Lung (tissue), 12 donors: ENCODE measurements around the gene TAS2R38. TPM values are rescaled to one million over a fixed set of nuclear protein-coding genes. Genes with fewer than 3 reads are reported as not detected.

Experiments
- ATAC-seq: fragments of 200-7000 bp; cut with Tn5 transposase; one replicate; pipeline ENCODE4 v1.9.1; 2020; ENCODE audit warnings: moderate number of reproducible peaks; ENCODE audit not compliant: insufficient read depth, low FRiP score
- DNase-seq, 3 donors: peaks; one replicate each; pipeline ENCODE4 v3.0.0-alpha.2; 2013 to 2017
- H3K27ac ChIP-seq, 2 donors: one replicate each; pipeline ENCODE4 v1.5.1; 2013; ENCODE audit warnings: mild to moderate bottlenecking in 2 of 2, moderate library complexity in 2 of 2, control low read depth in 1 of 2, inconsistent platforms in 1 of 2, low read depth in 1 of 2, low read length in 1 of 2
- H3K27me3 ChIP-seq, 3 donors: one replicate each; pipeline ENCODE4 v1.5.1; 2013; ENCODE audit warnings: low read length in 2 of 3; ENCODE audit not compliant: control insufficient read depth in 3 of 3, insufficient read depth in 3 of 3
- H3K36me3 ChIP-seq, 4 donors: one replicate each; pipeline ENCODE4 v1.5.1; 2013; ENCODE audit warnings: low read length in 4 of 4, mild to moderate bottlenecking in 1 of 4, moderate library complexity in 1 of 4; ENCODE audit not compliant: control insufficient read depth in 4 of 4, insufficient read depth in 4 of 4
- H3K4me1 ChIP-seq, 5 donors: one replicate each; pipeline ENCODE4 v1.5.1; 2013; ENCODE audit warnings: low read length in 5 of 5, mild to moderate bottlenecking in 2 of 5, moderate library complexity in 1 of 5; ENCODE audit not compliant: control insufficient read depth in 5 of 5, insufficient read depth in 5 of 5
- H3K4me3 ChIP-seq: one replicate; pipeline ENCODE4 v1.5.1; 2013; ENCODE audit warnings: mild to moderate bottlenecking, control low read depth, moderate library complexity
- H3K9ac ChIP-seq, 2 donors: one replicate each; pipeline ENCODE4 v1.5.1; 2013; ENCODE audit warnings: low read length in 2 of 2, control low read depth in 1 of 2; ENCODE audit not compliant: insufficient read depth in 1 of 2
- H3K9me3 ChIP-seq, 4 donors: one replicate each; pipeline ENCODE4 v1.5.1; 2013; ENCODE audit warnings: low read length in 3 of 4, mild to moderate bottlenecking in 1 of 4, moderate library complexity in 1 of 4; ENCODE audit not compliant: control insufficient read depth in 4 of 4, insufficient read depth in 3 of 4
- CTCF ChIP-seq: IDR thresholded peaks from 2 replicates; pipeline ENCODE4 v1.5.1; 2012; ENCODE audit warnings: mild to moderate bottlenecking; ENCODE audit errors: control extremely low read depth, extremely low read depth
- WGBS, 2 donors: extraction: QIAGEN DNeasy Blood & Tissue Kit; methylation state at CpG; one replicate each; pipeline ENCODE4 v1.1.7; 2013; 5-methylcytosine and 5-hydroxymethylcytosine counted together
- polyA plus RNA-seq, 2 donors: library from polyadenylated mRNA; stranded (reverse); fragments of 200-250 nt; gene quantifications; one replicate each; pipeline ENCODE4 v1.2.1, GENCODE V29; 2013
- total RNA-seq, 2 donors: library from RNA; depleted of rRNA in 1 of 2; stranded (reverse); fragments of >200 nt in 1 of 2; gene quantifications; one replicate each; pipeline ENCODE4 v1.2.1, GENCODE V29; 2014 to 2021
- donor health status: control.
- donor health status: control.
- donor health status: Bipolar disorder and iron deficiency.
- donor health status: healthy.
- donor health status: DM: yes; HTN: yes; CAD: no.

TAS2R38 gene
- total and polyA plus RNA-seq, 4 donors = not detected

DNA sequence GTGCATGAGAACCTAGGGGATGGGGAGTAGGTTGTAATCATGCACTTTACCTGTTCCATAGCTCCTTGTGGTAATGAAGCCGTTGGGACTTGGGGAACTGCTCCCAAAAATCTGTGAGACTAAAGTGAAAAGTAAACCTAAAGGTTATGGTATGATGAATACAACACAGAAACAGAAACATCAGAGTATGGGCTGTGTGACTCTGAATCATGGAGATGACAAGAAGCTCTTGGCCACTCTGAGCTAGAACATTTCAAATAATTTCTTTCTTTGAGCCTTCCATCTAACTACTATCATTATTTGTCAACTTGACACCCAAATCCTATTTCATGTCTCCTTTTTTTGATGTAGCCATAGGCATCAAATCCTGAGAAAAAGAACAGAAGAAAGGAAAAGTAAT is 29.7 kb downstream of the TAS2R38 start:
- peaks cover 0 to under 1% (median 0%) of the 10 kb centered on the region in 4 donors for H3K9me3 ChIP-seq
- TF ChIP-seq CTCF = no peak
- H3K4me1 ChIP-seq = no peaks in the 10 kb centered on the region
- H3K4me3 ChIP-seq = no peak overlapping the region
- WGBS, 2 donors = 78 to 80% methylated on average over 1 of the region's 1 CpG
- no peaks in the 10 kb centered on the region for H3K36me3 ChIP-seq
- no peak overlapping the region for H3K27ac ChIP-seq
- no peak for DNase-seq
- H3K27me3 ChIP-seq = no peaks in the 10 kb centered on the region
- no peak for ATAC-seq
- H3K9ac ChIP-seq = no peak overlapping the region

- WGBS, 2 donors = 91 to 97% methylated on average over 3 of the region's 3 CpGs
- ATAC-seq = no peak
- peaks cover 0 to 8% (median 2%) of the 10 kb centered on the region in 4 donors for H3K9me3 ChIP-seq
- TF ChIP-seq CTCF = no peak
- no peaks in the 10 kb centered on the region for H3K27me3 ChIP-seq
- no peaks in the 10 kb centered on the region for H3K36me3 ChIP-seq
- H3K4me3 ChIP-seq = no peak overlapping the region
- no peak overlapping the region for H3K9ac ChIP-seq
- DNase-seq = no peak
- no peaks in the 10 kb centered on the region for H3K4me1 ChIP-seq
- no peak overlapping the region for H3K27ac ChIP-seq
These were observed 32.5 kb downstream of the TAS2R38 start for GRCh38 chr7:141941075-141941474.

- no peaks in the 10 kb centered on the region for H3K27me3 ChIP-seq
- TF ChIP-seq CTCF = no peak
- no peak overlapping the region for H3K4me3 ChIP-seq
- H3K27ac ChIP-seq = no peak overlapping the region
- 78 to 87% methylated on average over 5 of the region's 5 CpGs for WGBS, 2 donors
- H3K4me1 ChIP-seq = no peaks in the 10 kb centered on the region
- H3K9ac ChIP-seq = no peak overlapping the region
- no peaks in the 10 kb centered on the region for H3K36me3 ChIP-seq
- ATAC-seq (no peak), DNase-seq (no peak)
- peaks cover 0 to 3% (median 0%) of the 10 kb centered on the region in 4 donors for H3K9me3 ChIP-seq
These were observed 43.4 kb downstream of the TAS2R38 start for GRCh38 chr7:141930211-141930610.

DNA sequence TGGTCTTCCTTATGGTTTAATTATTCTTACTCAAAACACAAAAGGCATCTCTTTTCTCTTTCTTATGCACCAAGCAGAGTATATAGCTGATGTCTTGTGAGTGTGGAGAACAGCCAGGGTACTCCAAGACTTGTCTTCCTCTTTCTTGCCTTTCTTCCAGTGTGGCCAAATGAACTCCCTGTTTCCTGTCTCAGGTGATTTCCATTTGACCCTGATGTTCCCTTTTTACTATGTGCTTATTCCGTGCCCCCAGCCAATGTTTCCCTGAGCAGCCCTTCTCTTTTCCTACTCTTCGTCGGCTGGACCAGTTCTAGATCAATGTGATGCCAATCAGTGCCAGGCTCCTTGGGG is 44.8 kb downstream of the TAS2R38 start:
- no peak for TF ChIP-seq CTCF
- peaks cover 0 to 3% (median 0%) of the 10 kb centered on the region in 4 donors for H3K9me3 ChIP-seq
- 51 to 74% methylated on average over 3 of the region's 3 CpGs for WGBS, 2 donors
- H3K27ac ChIP-seq = no peak overlapping the region
- no peak overlapping the region for H3K4me3 ChIP-seq
- DNase-seq (no peak), ATAC-seq (no peak)
- H3K4me1 ChIP-seq = no peaks in the 10 kb centered on the region
- H3K9ac ChIP-seq = no peak overlapping the region
- H3K36me3 ChIP-seq = no peaks in the 10 kb centered on the region
- no peaks in the 10 kb centered on the region for H3K27me3 ChIP-seq
